Subcutaneous adipose tissue (tissue), 4 donors: ENCODE data around the gene RIPOR3. TPM values are rescaled to one million over a fixed set of nuclear protein-coding genes. Genes with fewer than 3 reads are reported as not detected.

ENCODE experiments used
- CTCF ChIP-seq: fragments of 450-650 bp; IDR thresholded peaks from one replicate; pipeline ENCODE4 v1.5.1; 2016; ENCODE audit warnings: low read depth, mild to moderate bottlenecking, control low read depth, antibody characterized with exemption, moderate library complexity
- total RNA-seq, 4 donors: library from RNA; depleted of rRNA; stranded (reverse); fragments of >200 nt; gene quantifications; one replicate each; pipeline ENCODE4 v1.1.0, GENCODE V29; 2016

RIPOR3 gene
- total RNA-seq, 4 donors from 2014 or later = 8.8 to 63.0 (median 37.3) TPM

GRCh38 chr20:50547964-50548363 is 143.4 kb downstream of the RIPOR3 start:
- no peak for TF ChIP-seq CTCF

DNA sequence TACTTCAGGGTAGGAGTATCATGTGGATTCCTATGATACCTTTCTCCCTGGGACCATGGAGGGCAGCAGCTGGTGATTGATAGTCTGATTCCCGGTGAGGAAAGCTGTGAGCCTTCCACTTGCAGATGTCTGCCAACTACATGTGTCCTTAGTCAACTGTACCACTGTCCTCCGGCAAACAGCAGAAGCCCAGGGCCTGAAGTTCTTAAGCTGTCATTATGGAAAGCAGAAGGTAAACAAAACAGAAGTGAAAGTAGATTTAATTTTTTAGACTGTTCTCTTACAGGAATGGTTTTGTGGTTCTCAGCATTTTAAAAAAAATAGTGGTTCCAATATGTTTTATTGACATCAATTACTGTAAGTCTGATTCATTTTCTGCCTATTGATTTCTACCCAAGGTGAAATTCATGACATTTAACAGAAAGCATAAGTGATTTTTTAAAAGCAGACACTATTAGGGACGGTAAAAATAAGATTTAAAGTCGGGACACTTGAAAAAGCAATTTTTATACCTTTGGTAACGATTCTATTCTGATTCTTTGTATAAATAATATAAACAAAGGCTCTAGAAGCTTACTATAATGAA is 144.5 kb downstream of the RIPOR3 start:
- no peak for TF ChIP-seq CTCF

DNA sequence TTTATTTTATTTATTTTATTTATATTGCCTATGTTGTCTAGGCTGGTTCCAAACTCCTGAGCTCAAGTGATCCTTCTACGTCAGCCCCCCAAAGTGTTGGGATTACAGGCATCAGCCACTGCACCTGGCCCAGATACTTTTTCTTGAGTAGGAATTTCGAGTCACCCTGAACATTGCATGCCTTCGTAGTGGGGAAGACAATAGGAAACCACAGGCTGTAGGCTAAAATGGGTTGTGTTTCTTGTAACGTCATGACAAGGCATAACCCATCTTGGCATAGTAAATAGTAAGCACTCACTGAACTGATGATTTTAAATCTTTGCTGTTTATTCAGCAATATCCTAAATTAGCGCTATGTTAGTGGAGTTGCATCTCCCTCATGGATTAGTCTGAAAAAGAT is 146.2 kb downstream of the RIPOR3 start:
- no peak for TF ChIP-seq CTCF

GRCh38 chr20:50543326-50543725 is 148.0 kb downstream of the RIPOR3 start:
- no peak for TF ChIP-seq CTCF

DNA sequence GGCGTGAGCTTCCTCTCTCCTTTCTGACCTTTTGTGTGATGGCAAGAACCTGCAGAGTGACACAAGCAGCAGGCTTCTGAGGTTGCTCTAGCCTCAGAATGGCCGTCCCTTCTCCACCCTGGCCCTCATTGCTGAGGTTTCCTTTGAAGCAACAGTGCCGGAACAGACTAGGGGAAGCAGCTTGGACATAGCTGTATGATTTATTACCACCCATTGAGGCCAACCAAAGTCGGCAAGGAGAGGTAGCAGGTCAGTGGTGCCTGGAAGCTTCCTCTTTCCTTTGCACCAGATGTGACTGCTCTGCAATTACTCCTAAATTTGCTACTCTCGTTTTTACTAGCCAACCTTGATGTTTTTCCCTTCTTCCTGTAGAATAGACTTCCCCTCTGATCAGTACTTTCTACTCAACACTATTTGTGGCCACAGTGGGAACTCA is 149.7 kb downstream of the RIPOR3 start:
- TF ChIP-seq CTCF = no peak

GRCh38 chr20:50540620-50541605 is 150.4 kb downstream of the RIPOR3 start:
- TF ChIP-seq CTCF = no peak

DNA sequence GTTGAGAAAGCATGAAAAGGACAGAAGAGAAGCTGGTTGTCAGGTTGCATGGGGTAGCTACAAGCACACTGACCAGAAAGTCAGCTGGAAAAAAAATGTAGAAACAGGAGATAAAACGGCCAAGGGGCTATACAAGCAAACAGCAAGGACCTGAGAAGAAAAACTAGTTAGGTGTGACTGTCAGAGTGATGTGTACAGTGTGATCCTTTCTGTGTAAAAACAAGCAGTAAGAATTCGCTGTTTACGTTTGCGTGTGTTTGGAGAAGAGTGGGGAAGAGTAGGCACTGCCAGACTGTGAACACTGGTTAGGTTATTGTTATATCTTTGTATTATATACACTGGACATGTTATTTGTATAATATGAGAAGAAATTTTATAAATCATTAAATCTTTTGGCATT is 153.1 kb downstream of the RIPOR3 start:
- no peak for TF ChIP-seq CTCF
